ENCODE measurements around the gene ZNF385B. TPM values are rescaled to one million over a fixed set of nuclear protein-coding genes. Genes with fewer than 3 reads are reported as not detected.
"Not testable (repeated sequence)": the region's sequence is repeated elsewhere in the genome, so short reads cannot be mapped to it uniquely, and the experiment has no call there.

ZNF385B gene
- polyA plus RNA-seq (ENCODE audit: insufficient read length in 4 of 4), result 10 to 100 TPM; 11.5 to 14.2 (median 12.4) TPM

DNA sequence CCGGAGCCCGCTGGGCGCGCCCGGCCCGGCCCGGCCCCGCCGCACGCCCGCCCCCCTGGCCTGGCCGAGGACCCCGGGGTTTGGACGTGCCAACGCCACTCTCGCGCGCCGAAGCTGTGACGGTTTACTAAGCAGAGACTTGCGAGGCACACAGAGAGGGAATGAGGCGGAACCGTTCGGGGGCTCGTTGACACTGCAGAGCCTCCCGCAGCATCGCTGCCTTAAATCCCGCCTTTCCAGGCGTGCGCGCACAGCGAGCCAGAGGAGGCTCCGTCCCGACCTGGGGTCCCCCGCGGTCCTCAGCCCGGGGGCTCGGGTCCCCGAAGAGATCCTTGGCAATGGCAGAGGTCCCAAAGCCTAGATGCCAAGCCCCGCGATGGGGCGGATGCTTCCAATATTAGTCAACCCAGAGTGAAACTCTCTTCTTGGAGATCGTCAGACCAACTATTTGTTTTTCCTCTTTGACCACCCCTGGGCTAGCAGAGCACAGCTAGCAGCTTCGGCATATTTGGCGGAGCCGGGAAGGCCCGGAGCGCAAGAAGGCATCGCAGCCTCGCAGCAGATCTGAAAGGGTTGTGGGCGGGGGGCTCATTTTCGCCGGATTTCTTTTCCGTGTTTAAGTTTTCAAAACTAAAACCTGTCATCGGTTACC is at the start of gene ZNF385B:
ZNF385B (minus strand) TSS at position 197 of the 652 bp plus-strand sequence.
- no peak for DNase-seq (ENCODE audit: low read depth in 4 of 4, low spot score in 2 of 4)

DNA sequence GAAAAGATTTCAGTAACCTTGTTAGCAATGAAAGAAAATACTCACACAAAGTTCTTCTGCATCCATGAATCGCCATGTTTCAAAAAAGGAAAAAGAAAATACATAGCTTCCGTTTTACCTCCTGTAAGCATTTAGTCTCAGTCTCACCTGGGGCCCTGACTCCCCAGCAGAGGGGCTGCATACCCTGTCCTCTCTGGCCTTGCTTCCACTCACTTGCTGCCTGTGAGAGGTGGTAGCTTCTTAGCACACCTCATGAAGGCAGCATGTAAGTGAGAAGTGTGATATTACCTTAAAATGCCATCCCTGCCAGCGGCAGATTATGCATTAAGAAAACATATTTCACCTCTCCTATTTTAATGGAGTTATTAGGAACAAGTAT is 49.3 kb upstream of the ZNF385B start:
- no peak for DNase-seq (ENCODE audit: low read depth in 4 of 4, low spot score in 2 of 4)

DNA sequence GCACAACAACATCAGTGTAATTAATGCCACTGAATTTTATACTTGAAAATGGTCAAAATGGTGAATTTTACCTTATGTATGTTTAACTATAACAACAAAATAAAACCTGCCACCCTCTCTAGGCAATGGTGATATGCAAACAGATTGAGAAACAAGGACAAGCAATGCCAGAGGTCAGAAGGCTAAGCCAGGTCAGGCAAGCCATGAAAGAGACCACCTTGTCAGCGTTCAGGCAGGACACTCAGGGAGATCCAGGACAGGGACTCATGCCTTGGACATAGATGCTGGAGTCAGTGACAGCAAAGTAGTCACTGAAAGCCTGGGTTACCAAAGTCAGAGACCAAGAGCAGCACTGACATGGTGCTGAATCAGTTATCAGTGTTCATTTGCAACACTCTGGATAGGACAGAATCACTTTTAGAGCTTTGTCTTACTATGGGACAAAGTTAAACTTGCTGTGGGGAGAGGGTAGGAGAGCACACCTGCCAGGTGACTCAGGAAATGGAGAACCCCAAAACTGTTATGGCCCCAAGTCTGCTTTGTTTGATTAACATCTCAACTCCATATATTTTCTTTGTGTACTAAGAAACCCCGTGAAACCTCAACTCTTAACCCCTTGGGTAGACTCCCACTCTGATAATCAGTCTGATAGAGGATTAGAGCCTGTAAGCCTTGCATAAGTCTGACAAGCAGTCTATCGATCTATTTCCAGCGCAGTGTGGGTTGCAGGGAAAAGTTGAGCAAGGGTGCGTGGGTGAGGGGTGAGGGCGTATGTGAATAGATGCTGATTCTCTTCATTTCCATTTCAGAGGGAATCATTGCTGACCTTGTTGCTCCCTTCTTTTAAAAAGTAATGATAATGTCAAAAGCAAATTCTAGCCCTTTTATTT is 48.7 kb upstream of the ZNF385B start:
- DNase-seq (ENCODE audit: low read depth in 4 of 4, low spot score in 2 of 4), result no peak

DNA sequence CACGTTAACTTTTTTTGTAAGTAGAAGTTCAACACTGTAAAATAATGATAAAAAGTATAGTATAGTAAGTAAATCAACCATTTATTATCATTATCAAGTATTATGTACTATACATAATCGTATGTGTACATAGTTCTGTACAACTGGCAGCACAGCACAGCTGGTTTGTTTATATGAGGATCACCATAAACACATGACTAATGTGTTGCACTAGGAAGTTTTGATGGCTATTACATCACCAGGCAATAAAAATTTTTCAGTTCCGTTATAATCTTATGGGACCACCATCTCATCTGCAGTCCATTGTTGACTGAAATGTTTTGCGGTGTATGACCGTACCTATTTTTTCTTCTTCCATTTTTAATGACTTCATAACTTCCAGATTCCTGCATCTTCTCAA is 39.2 kb upstream of the ZNF385B start:
- no peak for DNase-seq (ENCODE audit: low read depth in 4 of 4, low spot score in 2 of 4)

DNA sequence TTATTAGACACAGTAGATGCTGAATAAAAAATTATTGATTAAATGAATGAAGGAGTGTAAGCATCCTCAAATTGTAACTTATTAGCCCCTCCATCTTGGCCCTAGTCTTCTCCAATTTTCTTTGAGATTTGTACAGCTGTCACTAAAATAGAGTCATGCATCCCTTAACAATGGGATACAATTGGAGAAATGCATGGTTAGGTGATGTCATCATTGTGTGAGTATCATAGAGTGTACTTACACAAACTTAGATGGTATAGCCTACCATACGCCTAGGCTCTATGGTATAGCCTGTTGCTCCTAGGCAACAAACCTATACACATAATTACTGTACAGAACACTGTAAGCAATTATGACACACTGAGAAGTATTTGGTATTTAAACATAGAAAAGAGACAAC is 38.3 kb upstream of the ZNF385B start:
- DNase-seq (ENCODE audit: low read depth in 4 of 4, low spot score in 2 of 4), result no peak

DNA sequence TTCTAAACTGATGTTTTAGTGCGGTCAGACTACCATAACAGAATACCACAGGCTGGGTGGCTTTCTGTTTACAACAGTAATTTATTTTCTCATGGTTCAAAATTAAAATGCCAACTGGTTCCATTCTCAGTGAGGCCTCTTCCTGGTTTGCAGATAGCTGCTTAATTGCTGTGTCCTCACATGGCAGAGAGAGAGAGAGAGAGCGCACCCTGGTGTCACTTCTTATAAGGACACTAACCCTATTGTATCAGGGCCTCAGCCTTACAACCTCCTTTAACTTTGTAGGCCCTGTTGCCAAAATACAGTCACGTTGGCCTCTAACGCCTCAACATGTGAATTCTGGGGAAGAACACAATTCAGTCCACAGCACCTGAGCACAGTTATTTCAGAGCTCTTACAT is 37.5 kb upstream of the ZNF385B start:
- DNase-seq (ENCODE audit: low read depth in 4 of 4, low spot score in 2 of 4), result no peak

DNA sequence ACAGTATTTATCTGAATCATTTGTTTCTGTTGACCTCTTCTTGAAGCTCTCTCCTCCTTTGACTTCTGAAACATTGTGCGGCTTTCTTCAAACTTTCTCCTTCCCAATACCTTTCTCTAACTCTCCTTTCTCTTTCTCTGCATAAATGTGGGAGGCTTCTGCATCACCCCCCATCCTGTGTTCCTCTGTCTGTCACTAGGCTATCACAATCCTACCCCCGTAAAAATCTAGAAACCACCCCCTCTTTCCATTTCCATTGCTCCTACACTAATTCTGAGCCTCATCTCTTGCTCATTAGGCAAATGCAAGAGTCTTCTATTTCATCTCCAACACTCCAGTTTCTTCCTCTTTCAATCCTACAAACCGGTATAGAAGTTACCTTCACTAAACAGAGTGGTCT is 32.2 kb upstream of the ZNF385B start:
- no peak for DNase-seq (ENCODE audit: low read depth in 4 of 4, low spot score in 2 of 4)

DNA sequence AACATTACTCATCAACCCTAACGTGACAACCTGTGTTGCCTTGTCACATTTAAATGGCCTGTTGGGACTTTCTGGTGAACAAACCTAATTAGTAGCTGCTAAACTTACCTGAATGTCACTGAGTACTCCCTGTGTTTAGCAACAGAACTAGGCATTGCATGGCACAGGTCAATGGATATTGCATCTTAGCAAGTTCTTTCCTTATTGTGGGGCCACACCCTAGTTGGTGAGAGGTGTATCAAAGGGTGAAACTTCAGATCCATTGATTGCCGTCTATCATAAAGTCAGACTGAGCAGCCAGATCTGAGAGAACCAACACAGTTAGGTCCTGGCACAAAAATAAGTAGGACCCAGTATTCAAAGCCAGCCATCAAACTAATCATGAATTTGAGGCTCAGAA is 29.8 kb upstream of the ZNF385B start:
- DNase-seq (ENCODE audit: low read depth in 4 of 4, low spot score in 2 of 4), result no peak

DNA sequence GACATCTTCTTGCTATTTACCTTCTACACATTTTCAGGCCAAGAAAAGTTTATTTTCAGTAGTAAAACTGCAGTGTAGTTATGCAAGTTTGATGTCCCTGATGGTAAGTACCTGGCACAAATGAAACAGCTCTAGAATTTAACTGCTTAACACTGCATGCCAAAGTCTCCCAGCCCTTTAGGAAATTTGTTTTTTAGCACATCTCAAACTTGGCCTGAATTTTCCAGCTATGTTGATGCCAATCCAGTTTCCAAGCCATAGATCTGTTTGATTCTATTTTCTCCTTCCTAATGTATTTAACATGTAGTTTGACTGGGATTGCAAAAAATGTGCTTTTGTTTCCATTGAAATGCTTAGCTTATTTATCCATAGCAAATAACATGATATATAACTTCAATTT is 29.3 kb upstream of the ZNF385B start:
- DNase-seq (ENCODE audit: low read depth in 4 of 4, low spot score in 2 of 4), result no peak

DNA sequence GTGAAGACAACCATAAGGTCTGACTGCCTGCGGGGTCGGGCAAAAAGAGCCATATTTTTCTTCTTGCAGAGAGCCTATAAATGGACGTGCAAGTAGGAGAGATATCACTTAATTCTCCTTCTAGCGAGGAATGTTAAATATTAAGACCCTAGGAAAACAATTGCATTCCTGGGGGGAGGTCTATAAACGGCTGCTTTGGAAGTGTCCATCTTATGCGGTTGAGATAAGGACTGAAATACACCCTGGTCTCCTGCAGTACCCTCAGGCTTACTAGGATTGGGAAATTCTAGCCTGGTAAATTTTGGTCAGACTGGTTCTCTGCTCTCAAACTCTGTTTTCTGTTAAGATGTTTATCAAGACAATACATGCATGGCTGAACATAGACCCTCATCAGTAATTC is 27.2 kb upstream of the ZNF385B start:
- not testable (repeated sequence) for DNase-seq (ENCODE audit: low read depth in 4 of 4, low spot score in 2 of 4)

DNA sequence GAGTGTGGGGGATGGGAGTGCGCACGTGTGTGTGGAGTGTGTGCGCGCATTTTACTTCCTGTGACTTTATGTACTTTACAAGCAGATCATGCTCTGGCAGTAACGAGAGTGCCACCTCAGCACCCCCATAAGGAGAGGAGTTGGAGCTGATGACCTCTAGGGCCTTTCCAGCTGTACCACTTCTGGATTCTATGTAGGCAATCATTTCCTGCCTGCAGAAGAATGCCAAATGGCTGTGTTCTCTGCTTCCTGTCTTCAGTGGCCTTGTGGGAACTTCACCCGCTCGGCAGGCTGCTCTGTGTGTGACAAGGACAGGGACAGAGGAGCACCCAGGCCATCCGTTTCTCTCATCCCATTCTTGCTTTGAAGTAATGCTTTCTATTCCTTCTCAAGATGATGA is 22.8 kb upstream of the ZNF385B start:
- DNase-seq (ENCODE audit: low read depth in 4 of 4, low spot score in 2 of 4), result no peak

DNA sequence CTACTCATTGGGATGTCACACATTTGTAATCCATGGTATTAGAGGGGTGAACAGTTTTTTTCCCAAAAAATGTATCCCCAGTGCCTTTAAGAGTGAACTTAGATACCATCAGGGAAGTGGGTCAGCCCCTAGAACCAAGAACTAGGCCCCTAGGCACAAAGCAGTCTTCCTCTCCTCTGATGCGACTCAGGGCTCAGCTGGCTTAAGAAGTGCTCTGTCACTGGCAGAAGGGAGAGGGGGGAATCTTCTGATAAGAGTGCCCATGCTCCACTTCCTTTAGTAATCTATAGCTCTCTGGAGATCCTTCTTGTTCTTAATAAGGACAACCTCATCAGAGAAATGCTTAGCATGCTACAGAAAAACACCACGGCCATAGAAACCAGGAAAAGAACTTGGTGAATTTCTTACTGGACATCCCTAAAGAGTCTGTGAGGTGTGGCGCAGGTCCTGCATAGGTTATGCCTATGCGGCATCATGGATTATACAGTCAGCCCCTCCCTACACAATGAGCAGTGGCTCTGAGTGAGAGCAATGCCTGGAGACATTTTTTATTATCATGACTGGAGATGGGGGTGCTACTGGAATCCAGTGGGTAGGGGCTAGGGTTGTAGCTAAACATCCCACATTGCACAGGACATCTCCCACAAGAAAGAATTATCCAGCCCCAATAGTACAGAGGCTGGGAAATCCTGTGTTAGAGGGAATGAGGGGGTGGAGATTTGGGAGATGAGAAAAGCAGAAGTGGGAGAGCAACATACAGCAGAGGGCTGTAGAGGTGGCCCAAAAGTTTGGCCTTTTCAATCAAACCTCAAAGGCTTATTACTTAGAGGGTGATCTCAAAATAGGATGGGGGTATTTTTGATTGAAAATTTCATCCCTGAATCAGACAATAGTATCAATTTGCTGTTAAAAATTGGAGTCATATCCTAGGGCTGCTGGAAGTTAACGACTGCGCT is 21.7 kb upstream of the ZNF385B start:
- DNase-seq (ENCODE audit: low read depth in 4 of 4, low spot score in 2 of 4), result no peak

DNA sequence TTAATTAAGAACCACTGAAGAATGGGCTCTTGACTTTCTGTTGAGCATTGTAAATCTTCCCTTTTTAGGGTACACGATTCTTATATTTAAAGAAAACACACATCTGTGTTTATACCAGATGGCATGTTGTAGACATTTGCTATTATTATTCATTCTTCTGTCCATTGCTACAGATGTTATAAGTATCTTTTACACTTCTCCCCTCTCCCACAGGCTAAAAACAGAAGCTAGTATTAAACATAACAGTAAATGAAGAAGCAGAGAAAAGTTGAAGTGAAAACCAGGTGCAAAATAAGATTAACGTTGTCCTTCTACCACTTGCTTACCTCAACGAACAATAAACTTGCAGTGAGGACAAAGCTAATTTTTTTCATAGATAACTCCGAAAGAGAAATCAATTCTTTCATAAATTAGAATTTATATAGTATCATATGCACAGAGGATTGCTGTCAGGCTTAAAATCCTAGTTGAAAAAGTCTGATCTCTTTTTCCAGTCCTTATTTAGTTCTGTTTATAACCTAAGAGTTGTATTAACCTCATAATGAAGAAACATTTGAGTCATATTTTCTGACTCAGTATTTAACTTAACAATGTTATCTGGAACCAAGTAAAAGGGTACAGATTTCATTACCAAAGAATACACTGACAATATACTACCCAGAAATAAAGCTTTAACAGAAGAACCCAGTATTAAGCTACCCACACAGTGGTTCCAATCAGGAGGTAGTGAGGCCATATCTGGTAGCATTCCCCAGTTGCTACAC is 16.4 kb upstream of the ZNF385B start:
- no peak for DNase-seq (ENCODE audit: low read depth in 4 of 4, low spot score in 2 of 4)

DNA sequence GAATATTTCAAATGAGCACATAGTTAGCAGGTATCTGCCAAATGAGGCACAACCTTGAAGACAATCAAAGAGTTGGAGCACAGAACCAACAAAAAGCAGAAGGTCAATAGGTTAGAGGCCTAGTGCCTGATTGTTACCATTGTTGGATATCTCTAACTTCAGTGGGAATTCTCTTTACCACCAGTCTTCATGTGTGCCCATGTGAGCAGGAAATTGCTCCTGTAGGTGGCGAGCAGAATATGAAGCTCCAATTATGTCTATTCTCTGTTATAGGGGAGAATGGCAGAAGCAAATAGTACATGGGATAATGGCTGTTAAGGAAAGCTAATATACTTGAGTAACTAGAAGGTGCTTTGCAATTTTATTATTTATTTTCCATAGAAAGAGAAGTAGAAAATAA is 14.9 kb upstream of the ZNF385B start:
- no peak for DNase-seq (ENCODE audit: low read depth in 4 of 4, low spot score in 2 of 4)

DNA sequence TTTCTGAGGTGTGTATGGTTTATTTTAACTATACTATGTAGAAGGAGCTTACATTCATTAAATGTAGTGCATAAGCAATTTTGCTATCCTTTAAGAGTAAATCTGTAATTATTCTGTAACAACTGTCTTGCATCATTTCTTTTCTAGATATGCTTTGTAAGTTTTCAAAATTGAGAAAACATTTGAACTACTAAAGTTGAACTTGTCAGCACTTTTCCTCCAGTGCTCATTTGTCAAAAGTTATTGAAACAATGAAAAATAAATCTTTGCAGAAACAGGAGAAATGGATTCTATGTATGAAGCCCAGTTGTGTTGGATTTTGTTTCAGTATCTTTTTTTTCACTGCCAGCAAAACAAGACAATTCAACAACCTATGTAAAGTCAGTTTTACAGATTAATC is 14.5 kb upstream of the ZNF385B start:
- DNase-seq (ENCODE audit: low read depth in 4 of 4, low spot score in 2 of 4), result no peak

DNA sequence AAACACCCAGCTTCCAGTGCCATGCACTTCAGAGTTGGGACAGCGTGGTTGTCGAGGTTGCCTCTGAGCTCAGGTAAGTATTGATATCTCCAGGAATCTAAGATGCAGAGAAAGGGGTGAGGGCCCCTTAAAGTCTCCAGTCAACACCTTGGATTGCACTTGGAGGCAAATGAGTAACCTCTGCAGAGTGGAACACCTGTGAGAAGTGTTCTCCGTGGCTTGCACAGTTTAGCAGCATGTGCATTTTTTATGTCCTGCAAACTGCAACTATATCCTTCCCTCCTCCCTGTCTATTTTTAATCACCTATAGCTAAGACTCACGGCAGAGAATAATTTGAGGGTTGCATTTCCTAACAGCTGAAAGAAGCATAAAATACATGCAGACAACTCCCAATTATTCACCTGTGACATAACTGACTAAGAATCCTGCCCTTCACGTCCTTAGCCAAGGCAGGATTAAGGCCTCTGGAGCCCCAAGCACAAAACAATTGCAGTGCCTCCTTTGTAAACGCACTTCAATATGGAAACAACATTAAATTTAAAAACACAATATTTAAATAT is 1.6 kb upstream of the ZNF385B start:
- no peak for DNase-seq (ENCODE audit: low read depth in 4 of 4, low spot score in 2 of 4)

DNA sequence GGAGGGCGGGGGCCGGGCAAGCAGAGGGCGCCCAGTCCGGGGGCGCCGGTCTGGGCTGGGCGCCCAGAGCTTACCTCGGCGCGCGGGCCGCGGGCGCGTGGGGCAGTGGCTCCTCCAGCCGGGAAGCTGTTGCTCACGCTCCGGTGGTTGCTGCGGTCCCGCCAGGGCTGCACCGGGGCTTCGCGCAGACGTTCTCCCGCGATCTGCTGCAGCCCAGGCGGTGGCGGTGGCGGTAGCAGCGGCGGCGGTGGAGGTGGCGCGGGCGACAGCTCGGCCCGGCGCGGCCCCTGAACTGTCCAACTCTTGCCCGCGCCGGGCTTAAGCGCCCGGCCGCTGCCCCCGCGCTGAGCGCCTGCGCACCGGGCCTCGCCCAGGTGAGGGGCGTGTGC is 391 bp downstream of the ZNF385B start:
- no peak for DNase-seq (ENCODE audit: low read depth in 4 of 4, low spot score in 2 of 4)

DNA sequence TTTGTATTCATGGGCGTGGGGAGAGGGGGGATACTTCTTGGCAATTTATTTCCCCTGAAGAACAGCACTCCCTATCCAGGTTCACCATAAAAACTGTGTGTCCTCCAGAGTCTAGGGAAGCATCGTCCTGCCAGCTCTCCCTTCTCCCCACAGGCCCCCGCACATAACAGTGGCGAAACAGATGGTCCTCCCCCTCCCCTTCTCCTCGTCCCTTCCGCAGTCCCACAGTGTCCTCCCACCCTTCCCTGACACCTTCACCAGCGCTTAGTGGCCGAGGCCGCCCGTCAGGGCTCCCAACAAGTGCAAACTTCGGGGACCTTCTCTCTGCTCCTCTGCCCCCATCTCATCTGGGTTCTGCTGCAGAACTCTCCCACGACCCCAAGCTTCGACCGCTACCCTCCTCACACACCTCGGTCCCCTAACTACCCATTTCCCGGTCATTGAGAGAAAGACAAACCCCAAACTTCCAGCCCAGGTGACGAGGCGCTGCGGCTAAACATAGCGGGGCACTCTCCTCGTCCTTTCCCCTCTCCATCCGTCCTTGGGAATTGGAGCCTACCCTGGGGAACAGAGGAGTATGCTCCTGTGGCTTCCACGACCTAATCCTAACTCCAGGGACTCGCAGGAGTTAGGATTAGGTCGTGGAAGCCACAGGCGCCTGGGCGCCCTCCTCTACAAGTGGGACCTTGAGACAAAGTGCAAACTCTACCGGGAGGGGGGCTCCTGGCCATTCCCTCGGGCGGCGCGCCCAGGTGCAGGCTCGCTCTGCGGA is 971 bp downstream of the ZNF385B start:
- DNase-seq (ENCODE audit: low read depth in 4 of 4, low spot score in 2 of 4), result no peak

DNA sequence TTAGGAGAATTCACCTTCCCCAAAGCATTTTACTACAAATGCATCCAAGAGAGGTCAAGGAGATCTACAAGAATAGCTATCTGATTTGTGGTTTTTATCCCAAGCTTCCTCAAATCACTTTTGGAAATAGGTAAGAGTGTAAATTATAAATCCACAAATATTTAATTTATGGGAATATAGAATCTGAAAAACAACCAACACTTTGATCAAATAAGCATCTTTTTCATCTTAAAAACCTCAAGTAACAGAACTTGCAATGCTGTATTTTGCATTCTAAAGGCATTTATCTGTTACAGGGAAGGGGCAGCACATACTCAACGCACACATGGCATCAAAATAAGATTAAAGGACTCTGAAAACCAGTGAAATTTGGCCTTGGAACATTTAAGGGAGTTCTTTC is 1.9 kb downstream of the ZNF385B start:
- no peak for DNase-seq (ENCODE audit: low read depth in 4 of 4, low spot score in 2 of 4)

Measured in left renal cortex interstitium (tissue), 4 donors.